GM12891 (cell line): Measurements from ENCODE around the gene CCDC182. TPM values are rescaled to one million over a fixed set of nuclear protein-coding genes. Genes with fewer than 3 reads are reported as not detected.

Experiments
- DNase-seq: peaks from one replicate; pipeline ENCODE4 v3.0.0; 2011; ENCODE audit warnings: low spot score; ENCODE audit not compliant: insufficient read length
- FAIRE-seq: peaks from 2 replicates; lab custom pipeline; 2011; peaks lifted over from hg19 to GRCh38; lab: Jason Lieb, UNC
- PAX5 ChIP-seq: IDR thresholded peaks from 2 replicates; pipeline ENCODE4 v1.6.1; 2011; ENCODE audit warnings: low read length, moderate library complexity, mild to moderate bottlenecking; ENCODE audit not compliant: insufficient read depth, severe bottlenecking
- POLR2A ChIP-seq: IDR thresholded peaks from 2 replicates; pipeline ENCODE4 v1.6.1; 2011; ENCODE audit warnings: low read depth, low read length, control low read depth
- POLR2AphosphoS5 ChIP-seq: IDR thresholded peaks from 2 replicates; pipeline ENCODE4 v1.6.1; 2011; ENCODE audit warnings: low read depth, low read length, control low read depth
- POU2F2 ChIP-seq: IDR thresholded peaks from 2 replicates; pipeline ENCODE4 v1.6.1; 2011; ENCODE audit warnings: low read depth, mild to moderate bottlenecking, control low read depth, low read length, moderate library complexity
- SPI1 ChIP-seq: IDR thresholded peaks from 2 replicates; pipeline ENCODE4 v1.6.1; 2011; ENCODE audit warnings: low read depth, low read length, control low read depth
- TAF1 ChIP-seq: IDR thresholded peaks from 2 replicates; pipeline ENCODE4 v1.6.1; 2011; ENCODE audit warnings: low read depth, low read length, control low read depth
- polyA plus RNA-seq: library from polyadenylated mRNA; unstranded; fragments of >200 nt; gene quantifications from one replicate; pipeline ENCODE4 v1.2.1, GENCODE V29; 2012; ENCODE audit warnings: low read depth, missing spikeins, inconsistent platforms; ENCODE audit not compliant: missing spikeins

CCDC182 gene
- polyA plus RNA-seq: not detected

- FAIRE-seq (no peak), DNase-seq (no peak)
- no peak for TF ChIP-seq POLR2A
- no peak for TF ChIP-seq SPI1
- TF ChIP-seq POU2F2: no peak
- TF ChIP-seq TAF1: no peak
- no peak for TF ChIP-seq PAX5
Observed at GRCh38 chr17:57745242-57745641, at the start of gene CCDC182. CCDC182 (minus strand) TSS chr17:57745299; CDS start chr17:57745272, 27 bp downstream.

- TF ChIP-seq POLR2A (no peak), POU2F2 (no peak), PAX5 (no peak), SPI1 (no peak), TAF1 (no peak), POLR2AphosphoS5 (no peak)
- FAIRE-seq (no peak), DNase-seq (no peak)
Observed at GRCh38 chr17:57794841-57795240, 49.7 kb upstream of the CCDC182 start.

- TF ChIP-seq POLR2A (no peak), POU2F2 (no peak), SPI1 (peak; percentile 82)
- no peak for DNase-seq
- FAIRE-seq: no peak
Observed at GRCh38 chr17:57788725-57789124, 43.6 kb upstream of the CCDC182 start.

- FAIRE-seq (no peak), DNase-seq (no peak)
- TF ChIP-seq PAX5: no peak
Observed at GRCh38 chr17:57785022-57785421, 39.9 kb upstream of the CCDC182 start.

- no peak for FAIRE-seq
- DNase-seq: no peak
- TF ChIP-seq PAX5: no peak
- TF ChIP-seq POU2F2: peak; percentile 39; the same call in 1 of the 2 replicates
Observed at GRCh38 chr17:57784226-57784895, 39.3 kb upstream of the CCDC182 start.

- FAIRE-seq (peak; percentile 41), DNase-seq (peak; percentile 65)
- TF ChIP-seq SPI1 (no peak), TAF1 (no peak), PAX5 (no peak), POLR2A (no peak)
Observed at GRCh38 chr17:57783338-57783742, 38.2 kb upstream of the CCDC182 start.

- DNase-seq (no peak), FAIRE-seq (no peak)
Observed at GRCh38 chr17:57782647-57783337, 37.7 kb upstream of the CCDC182 start.

GRCh38 chr17:57782062-57782490 is 37.0 kb upstream of the CCDC182 start:
- no peak for DNase-seq
- FAIRE-seq: no peak
- no peak for TF ChIP-seq POLR2AphosphoS5
- no peak for TF ChIP-seq POU2F2
- no peak for TF ChIP-seq SPI1
- no peak for TF ChIP-seq PAX5
- no peak for TF ChIP-seq TAF1
- TF ChIP-seq POLR2A: no peak

More at GRCh38 chr17:57782647-57783337, 37.7 kb upstream of the CCDC182 start:
- TF ChIP-seq SPI1: no peak
- no peak for TF ChIP-seq POLR2A
- no peak for TF ChIP-seq POU2F2
- no peak for TF ChIP-seq TAF1
- no peak for TF ChIP-seq PAX5
- TF ChIP-seq POLR2AphosphoS5: no peak

- no peak for TF ChIP-seq TAF1
- no peak for TF ChIP-seq SPI1
- TF ChIP-seq POU2F2: no peak
- no peak for TF ChIP-seq PAX5
- TF ChIP-seq POLR2AphosphoS5: no peak
- TF ChIP-seq POLR2A: no peak
- DNase-seq (no peak), FAIRE-seq (no peak)
Observed at GRCh38 chr17:57781386-57782061, 36.4 kb upstream of the CCDC182 start.

GRCh38 chr17:57779706-57780105 is 34.6 kb upstream of the CCDC182 start:
- FAIRE-seq: no peak
- DNase-seq: no peak
- no peak for TF ChIP-seq PAX5
- no peak for TF ChIP-seq POLR2AphosphoS5
- no peak for TF ChIP-seq POU2F2
- no peak for TF ChIP-seq TAF1
- TF ChIP-seq POLR2A: no peak
- no peak for TF ChIP-seq SPI1
